Measurements from ENCODE around the gene PRSS36.
"Not testable (repeated sequence)": the region's sequence is repeated elsewhere in the genome, so short reads cannot be mapped to it uniquely, and the experiment has no call there.

Gene PRSS36

DNA sequence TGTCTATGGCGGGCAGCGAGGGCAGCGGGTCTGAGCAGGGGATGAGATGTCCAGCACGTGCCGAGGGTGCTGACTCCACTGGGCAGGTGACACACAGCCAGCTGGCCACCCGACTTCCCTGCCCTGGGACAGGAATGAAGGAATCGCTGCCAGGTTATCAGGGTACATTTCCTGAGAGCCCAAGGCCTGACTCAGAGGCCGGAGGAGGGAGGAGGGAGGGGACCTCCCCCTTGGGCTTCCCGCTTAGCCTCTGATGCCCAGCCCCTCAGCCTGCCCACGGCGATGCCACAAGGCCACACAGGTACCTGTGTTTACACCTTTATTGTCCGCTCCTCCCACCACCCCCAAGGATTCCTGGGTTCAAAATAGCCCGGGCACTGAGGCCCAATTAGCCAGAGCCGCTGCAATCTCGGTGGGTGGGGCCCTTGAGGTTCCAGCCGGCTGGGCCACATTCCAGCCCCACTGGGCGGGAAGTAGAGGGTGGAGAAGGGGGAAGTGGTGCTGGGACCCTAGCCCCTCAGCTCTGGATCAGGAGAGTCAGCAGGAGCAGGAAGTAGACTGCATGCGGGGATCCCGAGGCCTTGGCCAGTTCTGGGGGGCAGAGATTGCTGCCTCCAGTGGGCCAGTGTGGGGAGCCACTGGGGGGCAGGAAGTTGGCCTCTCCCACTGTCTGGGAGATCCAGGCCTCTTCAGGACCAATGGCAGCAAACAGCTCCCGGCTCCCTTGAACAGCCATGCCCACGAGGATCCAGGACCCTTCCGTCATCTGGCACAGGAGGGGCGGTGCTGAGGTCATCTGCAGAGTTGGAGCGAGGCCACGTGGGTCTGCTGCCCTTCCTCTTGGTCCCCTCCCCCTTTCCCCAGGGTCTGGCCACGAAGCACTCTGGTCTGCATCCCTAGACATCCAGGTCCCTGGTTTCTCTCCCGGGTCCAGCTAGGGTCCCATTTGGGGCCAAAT lies 11.0 kb downstream of the PRSS36 start:
- Histone ChIP-seq H3K27me3 (ENCODE audit: control insufficient read depth in 3 of 3, insufficient read depth in 3 of 3, low read depth in 1 of 3, low read length in 3 of 3) (peaks cover 0 to 12% (median 0%) of the 10 kb centered on the region in 3 experiments), H2AK5ac (ENCODE audit: low read depth, low read length) (peak overlapping the region; percentile 98), H2AFZ (ENCODE audit: low read length) (peak overlapping the region; percentile 24), H3K4ac (ENCODE audit: low read length) (peak overlapping the region; percentile 41), H3K9me3 (replicated peaks in 1 of 2; ENCODE audit: control insufficient read depth in 2 of 2, insufficient read depth in 1 of 2, low read depth in 1 of 2, low read length in 2 of 2) (no peaks in the 10 kb centered on the region), H3K14ac (ENCODE audit: low read length) (no peak overlapping the region), H2BK12ac (ENCODE audit: low read length) (no peak overlapping the region), H4K91ac (ENCODE audit: low read depth, low read length, poor library complexity) (no peak overlapping the region), H4K8ac (ENCODE audit: low read depth, low read length) (no peak overlapping the region), H3K79me1 (ENCODE audit: low read depth, low read length) (no peaks in the 10 kb centered on the region), H3K23ac (ENCODE audit: low read depth, low read length, poor library complexity) (no peak overlapping the region), H2BK5ac (ENCODE audit: low read length) (no peak overlapping the region), H3K9ac (ENCODE audit: low read depth, low read length, poor library complexity) (peak overlapping the region; percentile 2), H3K4me2 (ENCODE audit: insufficient read depth, low read length, poor library complexity, severe bottlenecking) (no peak overlapping the region), H2BK15ac (ENCODE audit: low read length) (peak overlapping the region; percentile 21), H3K36me3 (replicated peaks in 1 of 2; ENCODE audit: control insufficient read depth in 2 of 2, insufficient read depth in 2 of 2, low read length in 2 of 2) (peaks cover 0 to 2% of the 10 kb centered on the region in 2 donors), H2BK120ac (ENCODE audit: low read depth, low read length) (no peak overlapping the region), H3K18ac (ENCODE audit: low read length) (peak overlapping the region; percentile 90), H3K4me3 (ENCODE audit: low read length in 2 of 2) (no peak overlapping the region), H3K27ac (replicated peaks; ENCODE audit: low read length) (no peak overlapping the region), H3K4me1 (ENCODE audit: control insufficient read depth in 2 of 2, insufficient read depth in 1 of 2, low read depth in 1 of 2, low read length in 2 of 2) (peaks cover 22 to 32% of the 10 kb centered on the region in 2 donors)
- no CpG with 5 or more reads among the region's 27 CpGs for WGBS, 2 donors (ENCODE audit: extremely low coverage in 2 of 2, insufficient read length in 2 of 2, insufficient replicate concordance in 1 of 2)
- no peak for DNase-seq (ENCODE audit: low spot score)

DNA sequence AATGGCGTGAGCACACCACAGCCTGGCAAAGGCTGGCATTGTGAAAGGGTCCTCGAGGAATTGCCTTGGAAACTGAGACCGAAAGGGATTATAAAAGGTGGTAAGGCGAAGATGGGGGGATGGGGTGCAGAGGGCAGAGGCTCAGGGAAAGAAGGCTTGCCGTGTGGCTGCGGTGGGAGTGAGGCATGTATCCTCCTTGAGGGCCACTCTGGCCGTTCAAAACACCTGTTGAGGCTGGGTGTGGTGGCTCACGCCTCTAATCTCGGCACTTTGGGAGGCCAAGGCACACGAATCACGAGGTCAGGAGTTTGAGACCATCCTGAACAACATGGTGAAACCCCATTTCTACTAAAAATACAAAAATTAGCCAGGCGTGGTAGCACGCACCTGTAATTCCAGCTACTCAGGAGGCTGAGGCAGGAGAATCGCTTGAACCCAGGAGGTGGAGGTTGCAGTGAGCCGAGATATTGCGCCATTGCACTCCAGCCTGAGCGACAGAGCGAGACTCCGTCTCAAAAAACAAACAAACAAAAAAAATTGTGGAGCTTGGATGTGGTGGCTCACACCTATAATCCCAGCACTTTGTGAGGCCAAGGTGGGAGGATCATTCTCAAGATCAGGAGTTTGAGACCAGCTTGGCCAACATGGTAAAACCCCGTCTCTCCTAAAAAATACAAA lies 12.9 kb downstream of the PRSS36 start:
- not testable (repeated sequence) for H2BK120ac ChIP-seq (ENCODE audit: low read depth, low read length); H3K9me3 ChIP-seq (replicated peaks in 1 of 2; ENCODE audit: control insufficient read depth in 2 of 2, insufficient read depth in 1 of 2, low read depth in 1 of 2, low read length in 2 of 2)
- WGBS, 2 donors (ENCODE audit: extremely low coverage in 2 of 2, insufficient read length in 2 of 2, insufficient replicate concordance in 1 of 2), result no CpG with 5 or more reads among the region's 20 CpGs

DNA sequence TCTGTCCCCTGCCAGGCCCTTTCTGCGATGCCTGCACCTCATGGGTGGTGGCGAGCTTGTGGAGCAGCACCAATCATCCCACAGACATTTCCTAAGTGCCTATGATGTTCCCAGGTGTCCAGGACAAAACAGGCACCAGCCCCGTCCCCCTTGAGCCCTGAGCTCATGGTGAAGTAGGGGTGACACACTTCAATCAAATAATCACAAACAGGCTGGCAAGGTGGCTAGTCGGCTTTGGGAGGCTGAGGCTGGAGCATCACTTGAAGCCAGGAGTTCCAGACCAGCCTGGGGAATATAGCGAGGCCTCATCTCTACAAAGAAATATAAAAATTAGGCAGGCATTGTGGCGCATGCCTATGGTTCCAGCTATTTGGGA lies 13.6 kb downstream of the PRSS36 start:
- H4K8ac ChIP-seq (ENCODE audit: low read depth, low read length), result no peak overlapping the region
- no peak overlapping the region for H2BK12ac ChIP-seq (ENCODE audit: low read length)
- DNase-seq (ENCODE audit: low spot score), result no peak
- H3K27ac ChIP-seq (replicated peaks; ENCODE audit: low read length), result no peak overlapping the region
- H2BK5ac ChIP-seq (ENCODE audit: low read length), result peak overlapping the region; percentile 19
- no peak overlapping the region for H3K9ac ChIP-seq (ENCODE audit: low read depth, low read length, poor library complexity)
- H3K79me1 ChIP-seq (ENCODE audit: low read depth, low read length), result peaks cover 2% of the 10 kb centered on the region
- H3K36me3 ChIP-seq (replicated peaks in 1 of 2; ENCODE audit: control insufficient read depth in 2 of 2, insufficient read depth in 2 of 2, low read length in 2 of 2), result peaks cover 8 to 16% of the 10 kb centered on the region in 2 donors
- H2BK15ac ChIP-seq (ENCODE audit: low read length), result peak overlapping the region; percentile 6
- no CpG with 5 or more reads among the region's 6 CpGs for WGBS, 2 donors (ENCODE audit: extremely low coverage in 2 of 2, insufficient read length in 2 of 2, insufficient replicate concordance in 1 of 2)
- peaks cover 0 to 3% (median 0%) of the 10 kb centered on the region in 3 experiments for H3K27me3 ChIP-seq (ENCODE audit: control insufficient read depth in 3 of 3, insufficient read depth in 3 of 3, low read depth in 1 of 3, low read length in 3 of 3)
- H3K4ac ChIP-seq (ENCODE audit: low read length), result no peak overlapping the region
- no peak overlapping the region for H3K4me2 ChIP-seq (ENCODE audit: insufficient read depth, low read length, poor library complexity, severe bottlenecking)
- no peak overlapping the region for H3K4me3 ChIP-seq (ENCODE audit: low read length in 2 of 2)
- peak overlapping the region; percentile 21 for H2BK120ac ChIP-seq (ENCODE audit: low read depth, low read length)
- H2AK5ac ChIP-seq (ENCODE audit: low read depth, low read length), result peak overlapping the region; percentile 20
- no peak overlapping the region for H3K23ac ChIP-seq (ENCODE audit: low read depth, low read length, poor library complexity)
- H3K18ac ChIP-seq (ENCODE audit: low read length), result peak overlapping the region; percentile 0
- H3K4me1 ChIP-seq (ENCODE audit: control insufficient read depth in 2 of 2, insufficient read depth in 1 of 2, low read depth in 1 of 2, low read length in 2 of 2), result peaks cover 20 to 23% of the 10 kb centered on the region in 2 donors
- H2AFZ ChIP-seq (ENCODE audit: low read length), result no peak overlapping the region
- H3K9me3 ChIP-seq (replicated peaks in 1 of 2; ENCODE audit: control insufficient read depth in 2 of 2, insufficient read depth in 1 of 2, low read depth in 1 of 2, low read length in 2 of 2), result no peaks in the 10 kb centered on the region
- H4K91ac ChIP-seq (ENCODE audit: low read depth, low read length, poor library complexity), result peak overlapping the region; percentile 99
- no peak overlapping the region for H3K14ac ChIP-seq (ENCODE audit: low read length)

More for the DNA sequence above, 12.9 kb downstream of the PRSS36 start:
- H4K91ac ChIP-seq (ENCODE audit: low read depth, low read length, poor library complexity); H2AK5ac ChIP-seq (ENCODE audit: low read depth, low read length); H2BK5ac ChIP-seq (ENCODE audit: low read length); H4K8ac ChIP-seq (ENCODE audit: low read depth, low read length); H3K18ac ChIP-seq (ENCODE audit: low read length); DNase-seq (ENCODE audit: low spot score); H3K9ac ChIP-seq (ENCODE audit: low read depth, low read length, poor library complexity); H3K36me3 ChIP-seq (replicated peaks in 1 of 2; ENCODE audit: control insufficient read depth in 2 of 2, insufficient read depth in 2 of 2, low read length in 2 of 2); H3K4me3 ChIP-seq (ENCODE audit: low read length in 2 of 2); H2AFZ ChIP-seq (ENCODE audit: low read length); H2BK12ac ChIP-seq (ENCODE audit: low read length); H3K79me1 ChIP-seq (ENCODE audit: low read depth, low read length); H3K4me2 ChIP-seq (ENCODE audit: insufficient read depth, low read length, poor library complexity, severe bottlenecking); H3K14ac ChIP-seq (ENCODE audit: low read length); H3K27ac ChIP-seq (replicated peaks; ENCODE audit: low read length); H3K27me3 ChIP-seq (ENCODE audit: control insufficient read depth in 3 of 3, insufficient read depth in 3 of 3, low read depth in 1 of 3, low read length in 3 of 3); H2BK15ac ChIP-seq (ENCODE audit: low read length); H3K4ac ChIP-seq (ENCODE audit: low read length); H3K23ac ChIP-seq (ENCODE audit: low read depth, low read length, poor library complexity): not testable (repeated sequence)
- H3K4me1 ChIP-seq (ENCODE audit: control insufficient read depth in 2 of 2, insufficient read depth in 1 of 2, low read depth in 1 of 2, low read length in 2 of 2), result peaks cover 24 to 28% of the 10 kb centered on the region in 2 donors
